MM.1S (cell line): ENCODE results near the gene NMRAL1.

Experiments
- DNase-seq: peaks from one replicate; pipeline ENCODE4 v3.0.0-alpha.2; 2015
- H2AFZ ChIP-seq: fragments of 300-600 bp; sonication (generic); 2 replicates; pipeline ENCODE4 v1.6.0; 2016; ENCODE audit warnings: antibody characterized with exemption, low read length
- H3F3A ChIP-seq: fragments of 300-600 bp; sonication (generic); 2 replicates; pipeline ENCODE4 v1.6.1; 2016; ENCODE audit warnings: mild to moderate bottlenecking, antibody characterized with exemption, low read length, moderate library complexity, mixed read lengths; ENCODE audit not compliant: insufficient read depth
- H3K27ac ChIP-seq: fragments of 300-600 bp; sonication (generic); 2 replicates; pipeline ENCODE4 v1.5.1; 2016; ENCODE audit warnings: mild to moderate bottlenecking, low read length
- H3K27me3 ChIP-seq: fragments of 300-600 bp; sonication (generic); replicated peaks from 2 replicates; pipeline ENCODE4 v1.6.0; 2016; ENCODE audit warnings: low read length; ENCODE audit not compliant: insufficient read depth
- H3K36me3 ChIP-seq: fragments of 300-600 bp; sonication (generic); replicated peaks from 2 replicates; pipeline ENCODE4 v1.6.1; 2016; ENCODE audit warnings: mild to moderate bottlenecking, low read length, mixed read lengths; ENCODE audit not compliant: insufficient read depth
- H3K4me1 ChIP-seq: fragments of 300-600 bp; sonication (generic); 2 replicates; pipeline ENCODE4 v1.6.1; 2016; ENCODE audit warnings: low read length, mixed read lengths
- H3K4me2 ChIP-seq: fragments of 300-600 bp; sonication (generic); 2 replicates; pipeline ENCODE4 v1.6.0; 2016; ENCODE audit warnings: low read depth, low read length
- H3K4me3 ChIP-seq: fragments of 300-600 bp; sonication (generic); 2 replicates; pipeline ENCODE4 v1.5.1; 2016; ENCODE audit warnings: low read length, mixed read lengths
- H3K79me2 ChIP-seq: fragments of 300-600 bp; sonication (generic); 2 replicates; pipeline ENCODE4 v1.6.1; 2016; ENCODE audit warnings: mixed run types, low read length, mixed read lengths
- H3K9ac ChIP-seq: fragments of 300-600 bp; sonication (generic); 2 replicates; pipeline ENCODE4 v1.6.1; 2016; ENCODE audit warnings: low read length, mixed read lengths
- H3K9me2 ChIP-seq: fragments of 300-600 bp; sonication (generic); replicated peaks from 2 replicates; pipeline ENCODE4 v1.6.1; 2016; ENCODE audit warnings: mild to moderate bottlenecking, low read length, mixed read lengths; ENCODE audit not compliant: insufficient read depth
- H3K9me3 ChIP-seq: fragments of 300-600 bp; sonication (generic); replicated peaks from 2 replicates; pipeline ENCODE4 v1.6.1; 2016; ENCODE audit warnings: mild to moderate bottlenecking, low read length, mixed read lengths; ENCODE audit not compliant: insufficient read depth
- H4K20me1 ChIP-seq: fragments of 300-600 bp; sonication (generic); 2 replicates; pipeline ENCODE4 v1.6.1; 2016; ENCODE audit warnings: mild to moderate bottlenecking, low read length, moderate library complexity, mixed read lengths; ENCODE audit not compliant: insufficient read depth
- CTCF ChIP-seq: fragments of 300-600 bp; sonication (generic); IDR thresholded peaks from 2 replicates; pipeline ENCODE4 v1.5.1; 2016; ENCODE audit warnings: antibody characterized with exemption, low read length, mixed read lengths
- EZH2 ChIP-seq: fragments of 300-600 bp; sonication (generic); optimal IDR thresholded peaks from 2 replicates; pipeline ENCODE3; 2017; ENCODE audit warnings: low read depth, mild to moderate bottlenecking, antibody characterized with exemption, low read length, mixed read lengths
- EZH2phosphoT487 ChIP-seq: fragments of 300-600 bp; sonication (generic); IDR thresholded peaks from 2 replicates; pipeline ENCODE4 v1.6.1; 2018; ENCODE audit warnings: antibody characterized with exemption, low read length

NMRAL1 gene

GRCh38 chr16:4426021-4426684 lies 48.3 kb downstream of the NMRAL1 start:
- H3K27me3 ChIP-seq = no peaks in the 10 kb centered on the region
- TF ChIP-seq EZH2 (no peak), CTCF (no peak), EZH2phosphoT487 (no peak)
- peaks cover 12% of the 10 kb centered on the region for H3K4me1 ChIP-seq
- peak overlapping the region; percentile 98 for H3K9ac ChIP-seq
- peak overlapping the region; percentile 98 for H2AFZ ChIP-seq
- H3K9me2 ChIP-seq = no peaks in the 10 kb centered on the region
- H3K4me2 ChIP-seq = peak overlapping the region; percentile 90
- peak; percentile 29 for DNase-seq
- peaks cover 53% of the 10 kb centered on the region for H3K79me2 ChIP-seq
- H3K9me3 ChIP-seq = no peaks in the 10 kb centered on the region
- H3K4me3 ChIP-seq = peak overlapping the region; percentile 100
- H3F3A ChIP-seq = peaks cover 7% of the 10 kb centered on the region; the same call in 1 of the 2 replicates
- no peaks in the 10 kb centered on the region for H4K20me1 ChIP-seq
- peak overlapping the region; percentile 89 for H3K27ac ChIP-seq
- H3K36me3 ChIP-seq = peaks cover 3% of the 10 kb centered on the region; the same call in 1 of the 2 replicates

- Histone ChIP-seq H2AFZ (peak within 1 kb of the TSS; percentile 98), H3F3A (peaks cover 7% of the 10 kb centered on the region; the same call in 1 of the 2 replicates), H3K9me3 (no peaks in the 10 kb centered on the region), H3K9ac (peak within 1 kb of the TSS; percentile 98), H3K9me2 (no peaks in the 10 kb centered on the region), H3K27me3 (no peaks in the 10 kb centered on the region), H3K79me2 (peaks cover 47% of the 10 kb centered on the region), H3K27ac (peak within 1 kb of the TSS; percentile 89), H3K4me1 (peaks cover 12% of the 10 kb centered on the region), H3K4me2 (peak within 1 kb of the TSS; percentile 90), H3K4me3 (peak within 1 kb of the TSS; percentile 100), H3K36me3 (peaks cover 3% of the 10 kb centered on the region; the same call in 1 of the 2 replicates), H4K20me1 (no peaks in the 10 kb centered on the region)
- TF ChIP-seq EZH2 (no peak), EZH2phosphoT487 (no peak), CTCF (no peak)
- DNase-seq = peak; percentile 96
Measured at GRCh38 chr16:4425378-4426020, 48.9 kb downstream of the NMRAL1 start, which contains the start of gene DNAJA3. Gene DNAJA3 (plus strand): TSS chr16:4425868. CDS start chr16:4425882, 14 bp downstream.

DNA sequence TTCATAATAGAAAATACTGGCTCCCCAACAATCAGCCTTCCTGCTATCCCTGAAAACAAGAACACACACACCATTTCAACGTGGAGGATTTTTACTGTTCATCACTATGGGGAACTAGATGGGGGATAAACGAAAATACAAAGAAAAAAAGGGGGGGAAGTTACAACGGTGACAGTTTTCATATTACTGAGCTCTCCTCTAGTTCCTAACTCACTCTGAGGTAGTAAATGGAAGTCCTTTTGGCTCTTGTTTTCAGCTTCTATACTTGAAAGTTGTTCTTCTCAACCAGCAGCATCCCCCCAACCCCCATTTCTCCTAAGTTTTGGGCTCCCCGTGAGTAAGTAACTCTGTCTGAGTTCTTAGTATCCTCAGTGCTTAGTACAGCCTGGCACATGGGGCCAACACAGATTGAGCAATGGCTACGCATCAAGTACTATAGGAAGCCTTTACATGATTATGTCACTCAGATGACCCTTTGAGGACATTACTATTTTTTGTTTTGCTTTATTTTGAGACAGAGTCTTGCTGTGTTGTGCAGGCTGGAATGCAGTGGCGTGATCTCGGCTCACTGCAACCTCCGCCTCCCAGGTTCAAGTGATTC lies 53.8 kb downstream of the NMRAL1 start:
- TF ChIP-seq CTCF (no peak), EZH2phosphoT487 (no peak), EZH2 (no peak)
- Histone ChIP-seq H3K4me2 (no peak overlapping the region), H4K20me1 (no peaks in the 10 kb centered on the region)

More for the DNA sequence above, 53.8 kb downstream of the NMRAL1 start:
- Histone ChIP-seq H3F3A (peaks cover 6% of the 10 kb centered on the region), H3K36me3 (no peaks in the 10 kb centered on the region), H2AFZ (no peak overlapping the region), H3K9me2 (no peaks in the 10 kb centered on the region), H3K4me1 (peaks cover 3% of the 10 kb centered on the region; the same call in 1 of the 2 replicates), H3K79me2 (peaks cover 8% of the 10 kb centered on the region), H3K9me3 (no peaks in the 10 kb centered on the region), H3K9ac (no peak overlapping the region), H3K4me3 (no peak overlapping the region), H3K27ac (no peak overlapping the region), H3K27me3 (no peaks in the 10 kb centered on the region)
- DNase-seq = no peak
